Epithelial cell of proximal tubule (primary cell): ENCODE measurements around the gene PRM3. TPM values are rescaled to one million over a fixed set of nuclear protein-coding genes. Genes with fewer than 3 reads are reported as not detected.

ENCODE experiments used
- DNase-seq: peaks from one replicate; pipeline ENCODE4 v3.0.0-alpha.2; 2011; ENCODE audit warnings: low read depth
- H3K4me3 ChIP-seq: 2 replicates; pipeline ENCODE4 v1.5.1; 2011; ENCODE audit warnings: low read depth, mild to moderate bottlenecking, low read length
- CTCF ChIP-seq: conservative IDR thresholded peaks from 2 replicates; pipeline ENCODE4 v1.5.1; 2012; ENCODE audit warnings: low read depth, mild to moderate bottlenecking, low read length
- total RNA-seq: library from RNA; depleted of rRNA; stranded (reverse); fragments of >200 nt; gene quantifications from 2 replicates; pipeline ENCODE4 v1.2.3, GENCODE V29; 2015

Gene PRM3
- total RNA-seq, result not detected in 2 replicates

- no peak for DNase-seq
- TF ChIP-seq CTCF, result no peak
- H3K4me3 ChIP-seq, result no peak within 1 kb of the TSS
Observed at GRCh38 chr16:11272921-11273720, at the start of gene PRM3. Gene PRM3, minus strand, starts transcription at chr16:11273629. Its CDS starts 34 bp downstream, at chr16:11273595.

DNA sequence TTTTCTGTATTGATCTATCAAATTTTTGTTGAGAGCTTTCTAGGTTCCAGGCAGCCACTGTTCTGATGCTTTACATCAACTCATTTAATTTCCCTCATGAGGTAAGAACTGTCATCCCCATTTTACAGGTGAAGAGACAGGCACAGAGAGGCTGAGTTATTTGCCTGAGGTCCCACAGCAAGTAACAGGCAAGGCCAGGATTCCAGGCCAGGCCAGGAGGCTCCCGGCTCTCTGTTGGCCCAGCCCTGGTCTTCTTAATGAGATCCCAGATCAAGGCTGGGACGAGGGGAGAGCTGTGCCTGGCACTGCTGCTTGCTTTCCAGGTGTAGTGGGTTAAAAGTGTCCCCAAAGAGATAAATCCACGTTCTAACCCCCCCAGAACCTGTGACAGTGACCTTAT lies 49.4 kb upstream of the PRM3 start:
- TF ChIP-seq CTCF, result no peak
- H3K4me3 ChIP-seq, result no peak overlapping the region
- no peak for DNase-seq

- no peak for DNase-seq
- no peak for TF ChIP-seq CTCF
- H3K4me3 ChIP-seq, result no peak overlapping the region
Observed at GRCh38 chr16:11321662-11322061, 48.2 kb upstream of the PRM3 start.

DNA sequence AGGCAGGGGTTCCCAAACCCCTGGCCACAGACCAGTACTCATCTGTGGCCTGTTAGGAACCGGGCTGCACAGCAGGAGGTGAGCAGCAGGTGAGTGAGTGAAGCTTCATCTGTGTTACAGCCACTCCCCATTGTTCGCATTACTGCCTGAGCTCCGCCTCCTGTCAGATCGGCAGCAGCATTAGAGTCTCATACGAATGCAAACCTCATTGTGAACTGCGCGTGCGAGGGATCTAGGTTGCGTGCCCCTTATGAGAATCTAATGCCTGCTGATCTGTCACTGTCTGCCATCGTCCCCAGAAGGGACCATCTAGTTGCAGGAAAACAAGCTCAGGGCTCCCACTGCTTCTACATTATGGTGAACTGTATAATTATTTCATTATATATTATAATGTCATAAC lies 46.7 kb upstream of the PRM3 start:
- DNase-seq, result no peak
- no peak overlapping the region for H3K4me3 ChIP-seq
- TF ChIP-seq CTCF, result no peak

- TF ChIP-seq CTCF, result no peak
- no peak overlapping the region for H3K4me3 ChIP-seq
- DNase-seq, result no peak
Observed at GRCh38 chr16:11319529-11320146, 46.2 kb upstream of the PRM3 start.

GRCh38 chr16:11318817-11319216 lies 45.4 kb upstream of the PRM3 start:
- H3K4me3 ChIP-seq, result no peak overlapping the region
- TF ChIP-seq CTCF, result no peak
- DNase-seq, result no peak
